CD4-positive, alpha-beta memory T cell (primary cell): ENCODE results near the gene HPD. TPM values are rescaled to one million over a fixed set of nuclear protein-coding genes. Genes with fewer than 3 reads are reported as not detected.
"Not testable (repeated sequence)": the region's sequence is repeated elsewhere in the genome, so short reads cannot be mapped to it uniquely, and the experiment has no call there.

ENCODE experiments used
- CTCF ChIA-PET: fragments of 350-600 bp; sonication (Branson Sonifier 250); formaldehyde crosslinking; loops from one replicate; lab custom pipeline; 2021; ENCODE audit warnings: inconsistent platforms; ENCODE audit not compliant: partially characterized antibody; lab: Charles Lee
- POLR2A ChIA-PET: fragments of 350-600 bp; sonication (Branson Sonifier 250); formaldehyde crosslinking; loops from one replicate; lab custom pipeline; 2021; ENCODE audit not compliant: partially characterized antibody; lab: Charles Lee
- DNase-seq, 5 donors: peaks; one replicate each; pipeline versions ENCODE4 v3.0.0 to v3.0.0-alpha.2; 2020 to 2022; ENCODE audit warnings: mixed read lengths in 1 of 5
- H3K27ac ChIP-seq: one replicate; pipeline ENCODE4 v1.7.0; 2013; ENCODE audit warnings: low read depth, low read length
- H3K27me3 ChIP-seq: 2 replicates; pipeline ENCODE4 v1.7.0; 2013; ENCODE audit warnings: mild to moderate bottlenecking, low read length, moderate library complexity; ENCODE audit not compliant: insufficient read depth
- H3K36me3 ChIP-seq: 2 replicates; pipeline ENCODE4 v1.7.0; 2013; ENCODE audit warnings: mild to moderate bottlenecking, low read length, moderate library complexity; ENCODE audit not compliant: insufficient read depth
- H3K4me1 ChIP-seq: 2 replicates; pipeline ENCODE4 v1.7.0; 2013; ENCODE audit warnings: mild to moderate bottlenecking, low read length, moderate library complexity; ENCODE audit not compliant: insufficient read depth
- H3K4me3 ChIP-seq, 2 donors: one replicate each; pipeline ENCODE4 v1.7.0; 2013; ENCODE audit warnings: low read length in 2 of 2, mild to moderate bottlenecking in 1 of 2
- H3K9me3 ChIP-seq, 2 donors: one replicate each; pipeline ENCODE4 v1.7.0; 2013; ENCODE audit warnings: low read length in 2 of 2, control low read depth in 1 of 2; ENCODE audit not compliant: control insufficient read depth in 1 of 2
- H3K27ac Mint-ChIP-seq, 7 donors: one replicate each; pipeline ENCODE4 v1.8.0; 2020 to 2021; ENCODE audit warnings: mixed read lengths in 7 of 7, mild to moderate bottlenecking in 6 of 7, inconsistent platforms in 3 of 7, moderate library complexity in 3 of 7
- H3K27me3 Mint-ChIP-seq, 2 donors: one replicate each; pipeline ENCODE4 v1.8.0; 2020 to 2021; ENCODE audit warnings: mixed read lengths in 2 of 2
- H3K36me3 Mint-ChIP-seq, 2 donors: one replicate each; pipeline ENCODE4 v1.8.0; 2020 to 2021; ENCODE audit warnings: mixed read lengths in 2 of 2, inconsistent platforms in 1 of 2, mild to moderate bottlenecking in 1 of 2
- H3K4me1 Mint-ChIP-seq, 4 donors: one replicate each; pipeline ENCODE4 v1.8.0; 2020 to 2021; ENCODE audit warnings: mixed read lengths in 4 of 4, mild to moderate bottlenecking in 1 of 4
- H3K4me3 Mint-ChIP-seq, 8 donors: one replicate each; pipeline ENCODE4 v1.8.0; 2020 to 2021; ENCODE audit warnings: mixed read lengths in 8 of 8, mild to moderate bottlenecking in 7 of 8, moderate library complexity in 6 of 8, inconsistent platforms in 3 of 8
- H3K9me3 Mint-ChIP-seq, 8 donors: one replicate each; pipeline ENCODE4 v1.8.0; 2020 to 2021; ENCODE audit warnings: mixed read lengths in 8 of 8, mild to moderate bottlenecking in 5 of 8, inconsistent platforms in 3 of 8, moderate library complexity in 1 of 8
- intact Hi-C: fragments of 100-400 bp; cut with micrococcal nuclease; formaldehyde crosslinking; loops from one replicate; pipeline ENCODE4 v1.15.1; 2023
- polyA plus RNA-seq, 2 donors: library from polyadenylated mRNA; unstranded; fragments of 300-500 nt; fragmentation: Illumina TruSeq; gene quantifications; one replicate each; pipeline ENCODE4 v1.2.3, GENCODE V29; 2021
- total RNA-seq, 2 experiments: library from RNA; stranded (reverse); gene quantifications; one replicate each; pipeline ENCODE4 v1.2.3, GENCODE V29; 2021

Gene HPD
- total and polyA plus RNA-seq, 4 experiments from 2014 or later, result not detected

- H3K4me3 ChIP-seq, result no peak overlapping the region
- no peaks in the 10 kb centered on the region for H3K27me3 ChIP-seq
- DNase-seq, result no peak
- Mint-ChIP-seq H3K9me3 (no peaks in the 10 kb centered on the region), H3K4me1 (peaks cover 16 to 42% (median 33%) of the 10 kb centered on the region in 4 donors), H3K27ac (peak overlapping the region; percentile 18 to 84 (median 74)), H3K4me3 (peak overlapping the region in 2 of 8 donors; percentile 5 to 47), H3K36me3 (peaks cover 19 to 49% of the 10 kb centered on the region in 2 donors), H3K27me3 (no peaks in the 10 kb centered on the region)
- intact Hi-C loops, result loop anchor here (1.0 kb wide), 1 partner anchor 100 kb away; no protein-coding TSS in a partner anchor
- POLR2A ChIA-PET, result interaction anchor here (0.8 to 6.9 kb wide), 3 partner anchors 91 to 104 kb away, joined by 3 to 117 read pairs (median 3); partner anchors contain the start of gene RHOF
- peaks cover 32% of the 10 kb centered on the region for H3K4me1 ChIP-seq
- no peak overlapping the region for H3K27ac ChIP-seq
- H3K9me3 ChIP-seq, result no peaks in the 10 kb centered on the region
- H3K36me3 ChIP-seq, result peaks cover 34% of the 10 kb centered on the region
- CTCF ChIA-PET, result interaction anchor here (0.5 to 9.2 kb wide), 5 partner anchors 25 to 444 kb away, joined by 3 to 119 read pairs (median 3); partner anchors contain the start of genes CFAP251 and RHOF
Observed at GRCh38 chr12:121893961-121894460, 35.4 kb upstream of the HPD start.

- Mint-ChIP-seq H3K27me3 (peaks cover 0 to 3% of the 10 kb centered on the region in 2 donors), H3K4me3 (peak overlapping the region in 1 of 8 donors; percentile 17), H3K27ac (peak overlapping the region in 3 of 7 donors; percentile 28 to 74 (median 74)), H3K36me3 (peaks cover 19 to 48% of the 10 kb centered on the region in 2 donors), H3K9me3 (no peaks in the 10 kb centered on the region), H3K4me1 (peaks cover 20 to 53% (median 40%) of the 10 kb centered on the region in 4 donors)
- Histone ChIP-seq H3K36me3 (peaks cover 28% of the 10 kb centered on the region), H3K27me3 (no peaks in the 10 kb centered on the region), H3K4me1 (peaks cover 36% of the 10 kb centered on the region), H3K4me3 (no peak overlapping the region), H3K9me3 (no peaks in the 10 kb centered on the region), H3K27ac (no peak overlapping the region)
- CTCF ChIA-PET, result interaction anchor here (1.0 to 9.2 kb wide), 4 partner anchors 26 to 120 kb away, joined by 3 to 119 read pairs (median 4); partner anchors contain the start of genes CFAP251 and RHOF
- no peak for DNase-seq
- POLR2A ChIA-PET, result interaction anchor here (0.8 to 6.9 kb wide), 3 partner anchors 90 to 103 kb away, joined by 3 to 117 read pairs (median 3); partner anchors contain the start of gene RHOF
- intact Hi-C loops, result no loop called here
Observed at GRCh38 chr12:121892673-121893561, 34.3 kb upstream of the HPD start.

GRCh38 chr12:121889661-121890060, 31.0 kb upstream of the HPD start:
- H3K36me3 Mint-ChIP-seq, result peaks cover 5 to 30% of the 10 kb centered on the region in 2 donors
- H3K27ac ChIP-seq, result peak overlapping the region; percentile 91
- H3K27me3 Mint-ChIP-seq, H3K36me3 ChIP-seq, DNase-seq, H3K9me3 ChIP-seq, H3K9me3 Mint-ChIP-seq, H3K27me3 ChIP-seq: not testable (repeated sequence)
- ChIA-PET CTCF (interaction anchor here (0.9 to 9.2 kb wide), 2 partner anchors 29 to 94 kb away, joined by 5 to 119 read pairs; partner anchors contain the start of genes CFAP251 and RHOF), POLR2A (interaction anchor here (0.7 to 6.9 kb wide), 9 partner anchors 28 to 355 kb away, joined by 3 to 117 read pairs (median 7); partner anchors contain the start of genes CFAP251, RHOF and SETD1B)
- peak overlapping the region; percentile 77 to 88 for H3K4me3 ChIP-seq
- H3K4me1 ChIP-seq, result peaks cover 38% of the 10 kb centered on the region
- H3K4me3 Mint-ChIP-seq, result peak overlapping the region; percentile 96 to 99 (median 98)
- H3K27ac Mint-ChIP-seq, result peak overlapping the region; percentile 99 to 100 (median 99)
- peaks cover 20 to 53% (median 39%) of the 10 kb centered on the region in 4 donors for H3K4me1 Mint-ChIP-seq
- intact Hi-C loops, result loop anchor here (2.0 to 5.0 kb wide), 2 partner anchors 77 to 1687 kb away; partner anchors contain the start of gene RPLP0

- H3K9me3 Mint-ChIP-seq, result no peaks in the 10 kb centered on the region
- peaks cover 20 to 49% (median 37%) of the 10 kb centered on the region in 4 donors for H3K4me1 Mint-ChIP-seq
- Histone ChIP-seq H3K4me3 (peak overlapping the region; percentile 77 to 88), H3K36me3 (peaks cover under 1% of the 10 kb centered on the region), H3K27ac (peak overlapping the region; percentile 91), H3K4me1 (peaks cover 35% of the 10 kb centered on the region), H3K9me3 (no peaks in the 10 kb centered on the region), H3K27me3 (no peaks in the 10 kb centered on the region)
- DNase-seq, result peak in 1 of 5 donors; percentile 42
- peaks cover 0 to 3% of the 10 kb centered on the region in 2 donors for H3K27me3 Mint-ChIP-seq
- POLR2A ChIA-PET, result interaction anchor here (0.7 to 6.9 kb wide), 11 partner anchors 29 to 489 kb away, joined by 3 to 117 read pairs (median 7); partner anchors contain the start of genes CFAP251, RHOF, RNF34 and SETD1B
- peak overlapping the region; percentile 96 to 99 (median 98) for H3K4me3 Mint-ChIP-seq
- CTCF ChIA-PET, result interaction anchor here (0.9 to 9.2 kb wide), 3 partner anchors 29 to 94 kb away, joined by 5 to 119 read pairs (median 10); partner anchors contain the start of genes CFAP251 and RHOF
- intact Hi-C loops, result loop anchor here (2.0 to 5.0 kb wide), 2 partner anchors 76 to 1687 kb away; partner anchors contain the start of gene RPLP0
- H3K36me3 Mint-ChIP-seq, result peaks cover 5 to 29% of the 10 kb centered on the region in 2 donors
- H3K27ac Mint-ChIP-seq, result peak overlapping the region; percentile 99 to 100 (median 99)
Observed at GRCh38 chr12:121889274-121889624, 30.6 kb upstream of the HPD start.

- Mint-ChIP-seq H3K9me3 (no peaks in the 10 kb centered on the region), H3K4me3 (peak within 1 kb of the TSS; percentile 96 to 99 (median 98)), H3K4me1 (peaks cover 19 to 43% (median 33%) of the 10 kb centered on the region in 4 donors), H3K27ac (peak within 1 kb of the TSS; percentile 99 to 100 (median 99)), H3K27me3 (peaks cover 0 to 3% of the 10 kb centered on the region in 2 donors), H3K36me3 (peaks cover 3 to 23% of the 10 kb centered on the region in 2 donors)
- H3K4me3 ChIP-seq, result peak within 1 kb of the TSS; percentile 77 to 88
- intact Hi-C loops, result loop anchor here (1.0 to 5.0 kb wide), 7 partner anchors 30 to 1686 kb away; partner anchors contain the start of genes CFAP251 and RPLP0
- peaks cover 29% of the 10 kb centered on the region for H3K4me1 ChIP-seq
- no peaks in the 10 kb centered on the region for H3K27me3 ChIP-seq
- ChIA-PET POLR2A (interaction anchor here (0.6 to 6.9 kb wide), 24 partner anchors 9 to 1307 kb away, joined by 3 to 117 read pairs (median 4); partner anchors contain the start of genes CFAP251, POP5, RHOF and RNF34), CTCF (interaction anchor here (0.8 to 9.2 kb wide), 13 partner anchors 10 to 533 kb away, joined by 3 to 119 read pairs (median 5); partner anchors contain the start of genes CFAP251 and RHOF)
- no peaks in the 10 kb centered on the region for H3K36me3 ChIP-seq
- no peaks in the 10 kb centered on the region for H3K9me3 ChIP-seq
- peak; percentile 97 to 99 (median 98) for DNase-seq
- peak within 1 kb of the TSS; percentile 91 for H3K27ac ChIP-seq
Observed at GRCh38 chr12:121888478-121889273, 30.0 kb upstream of the HPD start, which contains the start of gene PSMD9. Gene PSMD9, plus strand, starts transcription at chr12:121888790. Its CDS starts 67 bp downstream, at chr12:121888857.
